Non-pigmented ciliary epithelial cell (primary cell): ENCODE measurements around the gene TRIM63.

Source experiments
- DNase-seq: peaks from one replicate; pipeline ENCODE4 v3.0.0-alpha.2; 2010; ENCODE audit warnings: low read depth

Gene TRIM63

GRCh38 chr1:26016258-26016952 lies 51.0 kb downstream of the TRIM63 start:
- DNase-seq, result no peak

- DNase-seq, result no peak
Measured at GRCh38 chr1:26015358-26015757, 52.1 kb downstream of the TRIM63 start.

GRCh38 chr1:26014179-26014578 lies 53.3 kb downstream of the TRIM63 start:
- DNase-seq, result no peak

GRCh38 chr1:26012864-26013263 lies 54.6 kb downstream of the TRIM63 start:
- DNase-seq, result no peak

- DNase-seq, result no peak
Measured at GRCh38 chr1:26010825-26011224, 56.6 kb downstream of the TRIM63 start.

- no peak for DNase-seq
Measured at GRCh38 chr1:26009796-26010447, 57.5 kb downstream of the TRIM63 start.

GRCh38 chr1:26006710-26007109 lies 60.7 kb downstream of the TRIM63 start:
- DNase-seq, result no peak

GRCh38 chr1:26005434-26006105 lies 61.9 kb downstream of the TRIM63 start:
- DNase-seq, result no peak

- DNase-seq, result no peak
Measured at GRCh38 chr1:26003756-26004155, 63.7 kb downstream of the TRIM63 start.

- DNase-seq, result no peak
Measured at GRCh38 chr1:26003262-26003661, 64.2 kb downstream of the TRIM63 start.
